Bone marrow (tissue), 2 donors: Measurements from ENCODE around the gene LRRC45.

ENCODE experiments used
- DNase-seq, 2 donors: peaks; one replicate each; lab custom pipeline; 2025; lab: John Stamatoyannopoulos, UW

Gene LRRC45

DNA sequence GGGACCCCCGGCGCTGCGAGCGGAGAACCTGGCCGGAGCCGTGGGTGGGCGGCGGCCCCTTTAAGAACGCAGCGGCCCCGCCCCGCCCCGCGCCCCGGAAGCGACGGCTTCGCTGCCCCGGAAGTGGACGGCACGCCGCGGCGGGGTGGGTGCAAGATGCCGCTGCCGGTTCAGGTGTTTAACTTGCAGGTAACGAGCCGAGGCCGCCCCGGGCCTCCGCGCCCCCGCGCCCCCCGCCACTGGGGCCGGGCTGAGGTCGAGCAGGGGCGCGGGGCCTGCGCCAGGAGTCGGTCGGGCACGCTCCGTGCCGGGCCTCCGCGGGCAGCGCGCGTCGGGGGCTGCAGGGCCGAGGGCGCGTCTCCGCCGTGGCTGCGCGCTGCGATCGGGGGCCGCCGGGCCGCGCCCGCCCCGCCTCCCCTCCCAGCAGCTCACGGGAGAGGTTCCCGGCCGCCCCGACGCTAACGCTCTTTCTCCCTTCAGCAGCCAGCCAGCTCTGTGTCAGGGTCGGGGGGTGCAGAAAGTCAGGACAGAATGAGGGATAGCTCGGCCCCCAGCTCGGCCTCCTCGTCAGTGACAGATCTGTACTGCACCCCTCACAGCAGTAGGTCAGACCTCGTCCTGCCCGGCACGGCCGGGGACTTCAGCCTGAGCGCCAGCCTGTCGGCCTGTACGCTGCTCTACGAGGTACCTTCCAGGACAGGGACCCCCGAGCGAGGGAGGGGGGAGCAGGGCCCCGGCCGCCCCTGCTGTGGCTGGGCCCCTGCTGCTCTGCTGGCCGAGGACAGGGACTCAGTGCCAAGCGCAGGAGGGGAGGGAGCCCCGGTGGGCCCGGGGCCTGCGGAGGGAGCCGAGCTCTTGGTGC, 28.9 kb downstream of the LRRC45 start, which contains the start of the genes GPS1 and RFNG:
Gene GPS1 (plus strand): TSS at position 123 of the 862 bp plus-strand sequence. CDS start 34 bp downstream, at position 157.
Gene RFNG (minus strand): TSS at position 36 of the 862 bp plus-strand sequence. CDS start 45 bp downstream, outside the sequence.
- peak; percentile 24 to 37 for DNase-seq

DNA sequence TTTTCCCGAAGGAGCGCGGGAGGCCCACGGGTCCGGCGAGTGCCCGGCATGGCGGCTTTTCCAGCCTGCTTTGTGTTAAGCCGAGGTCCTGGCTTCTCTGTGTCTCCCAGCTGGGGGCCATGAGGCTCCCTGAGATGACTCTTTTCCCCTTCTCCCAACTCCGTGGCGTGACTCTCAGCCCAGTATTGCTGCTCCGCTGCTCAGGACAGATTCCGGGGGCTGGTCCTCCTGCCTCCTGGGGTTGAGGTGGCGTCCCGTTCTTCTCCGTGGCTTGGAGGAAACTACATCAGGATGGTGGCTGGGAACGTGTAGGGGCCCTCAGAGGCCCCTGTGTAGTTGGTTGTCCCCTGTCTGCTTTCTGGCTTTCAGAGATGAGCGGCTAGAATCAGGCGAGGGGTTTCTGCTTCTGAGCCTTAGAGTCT, 29.5 kb downstream of the LRRC45 start:
- no peak for DNase-seq

DNA sequence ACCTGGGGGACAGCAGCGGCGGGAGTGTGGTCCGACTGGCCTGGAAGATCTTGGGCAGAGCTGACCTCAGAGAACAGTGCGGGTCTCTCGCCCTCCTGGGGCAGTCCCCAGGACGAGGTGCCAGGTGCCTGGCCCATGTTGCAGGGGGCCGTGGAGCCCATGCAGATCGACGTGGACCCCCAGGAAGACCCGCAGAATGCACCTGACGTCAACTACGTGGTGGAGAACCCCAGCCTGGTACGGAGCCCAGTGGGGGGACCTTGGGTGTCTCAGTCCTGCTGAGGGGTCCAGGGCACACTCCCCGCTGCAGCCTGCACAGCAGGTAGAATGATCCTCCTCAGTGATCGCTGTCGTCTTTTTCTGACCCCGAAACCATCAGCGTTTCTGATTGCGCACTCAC, 30.0 kb downstream of the LRRC45 start:
- no peak for DNase-seq

DNA sequence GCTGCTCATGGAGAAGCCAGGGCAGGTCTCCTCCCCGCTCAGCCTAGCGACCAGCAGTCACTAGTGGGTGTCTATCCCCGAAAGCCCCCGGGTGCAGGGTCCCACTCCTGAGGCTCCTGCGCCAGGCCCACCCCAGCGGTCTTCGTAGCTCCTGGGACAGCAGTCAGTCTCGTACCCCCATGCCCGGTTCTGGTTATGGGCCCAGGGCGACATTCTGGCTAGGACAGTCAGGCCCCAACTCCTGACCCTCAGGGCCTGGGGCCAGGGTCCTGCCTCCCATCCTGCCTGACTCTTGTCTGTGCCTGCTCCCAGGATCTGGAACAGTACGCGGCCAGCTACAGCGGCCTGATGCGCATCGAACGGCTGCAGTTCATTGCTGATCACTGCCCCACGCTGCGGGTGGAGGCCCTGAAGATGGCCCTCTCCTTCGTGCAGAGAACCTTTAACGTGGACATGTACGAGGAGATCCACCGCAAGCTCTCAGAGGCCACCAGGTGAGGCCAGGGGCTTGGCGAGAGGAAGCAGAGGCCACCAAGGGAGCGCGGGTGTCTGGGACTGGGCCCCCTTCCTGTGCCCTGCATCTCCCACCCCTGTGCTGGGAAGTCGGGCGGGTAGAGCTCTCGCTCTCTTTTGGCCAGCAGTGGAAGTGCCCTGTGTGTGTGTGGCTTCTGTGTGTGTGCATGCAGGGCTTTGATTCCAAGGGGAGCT, 30.6 kb downstream of the LRRC45 start:
- DNase-seq = no peak

DNA sequence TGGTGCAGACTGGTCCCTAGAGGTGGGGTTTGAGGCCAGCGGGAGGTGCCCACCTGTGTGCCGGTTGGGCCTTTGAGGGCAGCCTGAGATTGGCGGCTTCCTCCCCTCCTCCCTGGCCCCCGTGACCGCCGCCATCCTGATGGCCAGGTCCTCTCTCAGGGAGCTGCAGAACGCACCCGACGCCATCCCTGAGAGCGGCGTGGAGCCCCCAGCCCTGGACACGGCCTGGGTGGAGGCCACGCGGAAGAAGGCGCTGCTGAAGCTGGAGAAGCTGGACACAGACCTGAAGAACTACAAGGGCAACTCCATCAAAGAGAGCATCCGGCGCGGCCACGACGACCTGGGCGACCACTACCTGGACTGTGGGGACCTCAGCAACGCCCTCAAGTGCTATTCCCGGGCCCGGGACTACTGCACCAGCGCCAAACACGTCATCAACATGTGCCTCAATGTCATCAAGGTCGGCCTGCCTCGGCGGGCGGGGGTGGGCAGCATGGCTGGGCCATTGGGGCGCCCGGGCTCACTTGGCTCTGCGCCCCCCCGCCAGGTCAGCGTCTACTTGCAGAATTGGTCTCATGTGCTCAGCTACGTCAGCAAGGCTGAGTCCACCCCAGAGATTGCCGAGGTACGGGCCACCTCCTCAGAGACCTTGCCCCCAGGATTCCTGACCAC, 31.4 kb downstream of the LRRC45 start:
- no peak for DNase-seq

DNA sequence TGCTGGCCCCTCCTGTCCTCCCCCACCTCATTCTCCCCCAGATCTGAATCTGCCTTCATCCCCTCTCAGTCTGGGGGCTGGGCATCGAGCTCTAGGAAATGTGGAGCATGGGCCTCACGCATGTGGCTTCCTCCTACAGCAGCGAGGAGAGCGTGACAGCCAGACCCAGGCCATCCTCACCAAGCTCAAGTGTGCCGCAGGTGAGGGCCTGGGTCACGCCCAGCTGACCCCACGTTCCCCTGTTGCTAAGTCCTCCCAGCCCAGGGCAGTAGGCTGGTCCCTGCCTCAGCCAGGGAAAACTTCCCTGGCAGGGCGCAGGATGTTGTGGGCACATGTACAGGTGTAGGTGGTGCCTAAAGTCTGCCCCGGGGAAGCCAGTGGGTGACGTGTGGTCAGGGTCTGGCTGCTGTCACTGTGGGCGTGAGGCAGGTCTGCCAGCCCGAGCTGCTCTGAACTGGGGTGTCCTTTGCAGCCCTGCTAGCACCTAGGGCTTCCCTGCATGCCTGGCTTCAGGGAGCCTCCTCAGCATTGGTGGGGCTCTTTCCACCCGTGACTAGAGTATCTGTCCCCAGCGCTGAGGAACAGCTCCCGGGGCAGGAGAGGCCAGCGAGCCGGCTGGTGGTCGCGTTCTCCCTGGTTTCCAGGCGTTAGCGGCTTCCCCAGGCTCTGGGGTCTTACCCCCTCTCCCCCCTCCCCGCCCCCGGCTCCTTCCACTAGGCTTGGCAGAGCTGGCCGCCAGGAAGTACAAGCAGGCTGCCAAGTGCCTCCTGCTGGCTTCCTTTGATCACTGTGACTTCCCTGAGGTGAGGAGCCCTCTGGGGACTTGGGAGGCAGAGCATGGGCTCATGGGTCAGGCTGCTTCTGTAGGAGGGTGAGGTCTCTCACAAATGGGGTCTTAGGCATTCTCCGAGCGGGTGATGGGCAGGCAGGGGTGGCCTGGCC, 32.2 kb downstream of the LRRC45 start:
- DNase-seq = no peak

DNA sequence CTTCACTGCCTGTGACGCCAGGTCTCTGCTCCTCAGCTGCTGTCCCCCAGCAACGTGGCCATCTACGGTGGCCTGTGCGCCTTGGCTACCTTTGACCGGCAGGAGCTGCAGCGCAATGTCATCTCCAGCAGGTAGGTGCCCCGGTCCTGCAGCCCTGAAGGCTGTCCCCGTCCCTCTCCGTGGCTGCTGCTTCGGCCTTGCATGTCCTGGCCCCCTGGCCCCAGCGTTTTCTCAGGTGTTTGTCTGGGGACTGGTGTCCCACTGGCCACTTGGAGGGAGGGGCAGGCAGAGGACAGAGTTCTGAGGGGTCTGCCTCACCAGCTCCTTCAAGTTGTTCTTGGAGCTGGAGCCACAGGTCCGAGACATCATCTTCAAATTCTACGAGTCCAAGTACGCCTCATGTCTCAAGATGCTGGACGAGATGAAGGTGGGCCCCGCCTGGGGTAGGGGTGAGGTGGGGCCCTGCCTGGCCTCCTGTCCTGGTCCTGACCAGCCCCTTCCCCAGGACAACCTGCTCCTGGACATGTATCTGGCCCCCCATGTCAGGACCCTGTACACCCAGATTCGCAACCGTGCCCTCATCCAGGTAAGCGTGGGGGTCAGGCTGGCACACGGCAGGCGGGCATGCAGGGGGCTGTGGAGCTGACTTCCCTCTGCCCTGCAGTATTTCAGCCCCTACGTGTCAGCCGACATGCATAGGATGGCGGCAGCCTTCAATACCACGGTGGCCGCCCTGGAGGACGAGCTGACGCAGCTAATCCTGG, 33.0 kb downstream of the LRRC45 start:
- no peak for DNase-seq

DNA sequence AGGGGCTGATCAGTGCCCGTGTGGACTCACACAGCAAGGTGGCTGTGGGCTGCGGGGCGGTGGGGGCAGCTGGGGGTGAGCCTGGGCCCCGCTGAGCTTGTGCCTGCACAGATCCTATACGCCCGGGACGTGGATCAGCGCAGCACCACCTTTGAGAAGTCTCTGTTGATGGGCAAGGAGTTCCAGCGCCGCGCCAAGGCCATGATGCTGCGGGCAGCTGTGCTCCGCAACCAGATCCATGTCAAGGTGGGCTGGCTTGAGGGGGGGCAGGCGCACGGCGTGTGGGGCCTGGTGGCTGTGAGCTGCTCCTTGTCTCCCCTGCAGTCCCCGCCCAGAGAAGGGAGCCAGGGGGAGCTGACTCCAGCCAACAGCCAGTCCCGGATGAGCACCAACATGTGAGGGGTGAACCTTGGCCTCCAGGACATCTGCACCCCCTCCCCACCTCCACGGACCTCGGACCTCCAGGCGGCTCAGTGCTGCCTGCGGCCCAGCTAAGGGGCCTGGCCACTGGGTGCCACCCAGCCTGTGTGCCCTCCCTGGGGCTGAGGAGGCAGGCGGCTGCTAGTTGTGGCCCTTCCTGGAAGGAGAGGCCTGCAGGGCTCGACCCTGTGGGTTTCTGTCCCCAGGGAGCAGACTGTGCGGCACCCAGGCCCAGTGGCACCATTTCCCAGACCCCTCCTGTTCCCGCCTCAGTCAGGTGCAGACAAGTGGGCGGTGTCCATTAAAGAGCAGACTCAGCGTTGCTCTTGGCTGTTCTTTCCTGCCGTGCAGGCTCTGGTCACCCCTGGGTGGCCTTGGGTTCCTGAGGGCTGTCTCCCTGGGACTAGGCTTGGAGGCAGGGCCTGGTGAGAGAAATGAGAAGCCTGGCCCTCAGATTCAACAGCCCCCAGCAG, 33.9 kb downstream of the LRRC45 start:
- no peak for DNase-seq

DNA sequence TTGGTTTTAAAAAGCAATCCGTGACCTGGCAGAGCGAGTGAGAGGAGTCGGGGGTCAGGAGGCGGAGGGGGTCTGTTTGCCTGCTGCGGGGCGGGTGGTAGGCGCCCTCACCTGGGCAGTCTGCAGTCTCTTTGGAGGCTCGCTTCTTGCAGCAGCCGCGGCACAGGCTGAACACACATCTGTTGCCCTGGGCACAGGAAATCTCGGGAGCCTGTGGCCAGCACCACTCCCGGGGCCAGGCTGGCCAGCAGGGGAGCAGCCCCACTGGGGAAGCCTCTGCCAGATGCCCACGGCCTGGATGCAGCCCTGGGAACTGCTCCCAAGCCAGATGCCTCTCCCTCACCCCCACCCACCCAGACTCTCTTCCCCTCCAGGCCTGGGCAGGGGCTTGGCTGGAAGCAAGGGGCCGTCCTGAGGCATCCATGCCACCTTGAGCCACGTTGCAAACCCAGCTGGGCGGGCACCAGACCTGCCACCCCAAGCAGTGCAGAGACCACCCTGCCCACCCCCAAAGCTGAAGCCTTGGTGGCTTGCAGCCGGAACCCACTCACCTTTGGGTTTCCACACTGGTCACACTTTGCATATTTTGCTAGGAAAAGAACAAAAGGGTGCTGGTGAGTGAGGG, 35.2 kb downstream of the LRRC45 start:
- DNase-seq = no peak

DNA sequence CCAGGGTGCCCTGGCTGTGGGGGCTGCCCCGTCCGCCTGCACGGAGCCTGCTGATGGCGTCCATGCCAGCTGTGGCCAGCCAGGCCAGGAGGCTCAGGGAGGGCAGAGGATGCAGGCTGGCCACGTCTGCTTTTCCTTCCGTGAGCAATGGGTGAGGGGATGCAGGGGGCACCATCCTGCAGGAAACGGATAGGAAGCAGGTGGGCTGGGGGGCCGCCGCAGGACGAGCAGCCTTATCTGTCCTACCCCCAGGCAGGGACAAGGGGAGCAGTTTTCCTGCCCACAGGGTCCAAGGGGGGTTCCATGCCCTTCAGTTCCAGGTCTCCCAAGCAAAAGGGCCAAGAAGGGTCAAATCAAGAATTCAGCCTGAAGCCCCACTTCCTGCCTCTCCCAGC, 35.7 kb downstream of the LRRC45 start:
- no peak for DNase-seq

DNA sequence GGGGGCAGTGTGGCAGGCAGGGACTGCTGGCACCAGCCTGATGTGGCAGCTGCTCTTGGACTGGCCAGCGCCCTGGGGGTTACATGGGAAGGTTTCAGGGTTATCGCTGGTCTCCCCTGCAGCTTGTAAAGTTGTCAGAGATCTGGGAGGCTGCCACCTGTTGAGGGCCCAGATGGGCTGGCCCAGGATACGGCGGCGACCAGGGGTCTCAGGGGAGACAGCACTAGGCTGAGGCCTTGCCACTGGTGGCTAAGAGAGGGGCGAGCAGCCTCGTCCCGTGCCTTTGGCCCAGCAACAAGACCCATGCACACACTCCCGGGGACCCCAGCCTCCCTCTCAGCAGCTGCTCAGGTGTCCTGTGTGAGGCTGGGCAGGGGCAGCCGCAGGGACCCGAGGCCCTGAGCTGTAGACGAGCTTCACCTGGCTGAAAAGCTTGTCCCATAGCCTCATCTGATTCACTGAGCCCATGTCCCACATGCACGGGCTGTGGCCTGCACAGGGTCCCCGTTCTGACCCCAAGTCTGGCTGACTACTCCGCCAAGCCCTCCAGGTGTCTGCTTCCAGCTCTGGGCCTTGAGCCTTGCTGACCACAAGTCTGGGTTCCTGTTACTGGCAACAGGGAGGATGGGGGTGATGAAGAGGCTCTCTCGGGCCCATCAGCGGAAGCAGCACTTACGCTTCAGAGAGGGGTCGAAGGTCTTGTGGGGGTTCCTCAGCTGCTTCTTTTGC, 36.3 kb downstream of the LRRC45 start:
- no peak for DNase-seq

DNA sequence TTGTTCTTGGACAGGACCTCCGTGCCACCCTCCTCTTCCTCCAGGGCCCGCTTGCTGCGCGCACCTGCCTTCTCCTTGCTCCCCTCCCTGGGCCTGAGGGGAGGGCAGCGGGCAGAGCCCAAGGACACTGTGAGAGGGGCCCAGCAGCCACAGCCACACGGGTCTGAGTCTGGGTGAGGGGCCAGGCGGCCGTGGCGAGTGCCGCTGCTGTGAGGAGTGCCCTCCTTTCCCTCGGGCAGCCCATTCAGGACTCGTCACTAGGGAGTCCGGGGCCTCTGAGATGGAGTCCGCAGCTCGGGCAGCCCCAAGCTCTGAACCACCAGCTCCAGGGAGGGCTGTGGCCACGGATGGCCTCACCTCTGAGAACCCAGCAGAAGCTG, 36.9 kb downstream of the LRRC45 start:
- no peak for DNase-seq

DNA sequence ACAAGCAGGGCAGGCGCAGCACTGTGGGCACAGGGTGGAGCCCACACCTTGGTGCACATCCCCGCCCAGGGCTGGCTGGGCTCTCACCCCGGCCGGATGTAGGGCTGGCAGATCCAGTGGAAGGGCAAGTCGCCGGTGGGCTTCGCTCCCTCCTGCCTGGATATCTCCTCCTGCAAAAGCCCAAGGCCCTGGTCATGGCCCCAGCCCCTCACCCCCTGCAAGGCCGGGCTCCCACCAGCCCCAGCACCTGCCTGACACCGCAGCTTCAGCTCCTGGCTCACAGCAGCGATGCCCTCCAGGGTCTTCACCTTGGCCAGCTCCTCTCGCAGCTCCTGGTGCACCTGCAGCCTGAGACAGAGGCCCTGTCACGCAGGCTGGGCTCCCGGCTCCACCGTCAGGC, 37.5 kb downstream of the LRRC45 start:
- no peak for DNase-seq

DNA sequence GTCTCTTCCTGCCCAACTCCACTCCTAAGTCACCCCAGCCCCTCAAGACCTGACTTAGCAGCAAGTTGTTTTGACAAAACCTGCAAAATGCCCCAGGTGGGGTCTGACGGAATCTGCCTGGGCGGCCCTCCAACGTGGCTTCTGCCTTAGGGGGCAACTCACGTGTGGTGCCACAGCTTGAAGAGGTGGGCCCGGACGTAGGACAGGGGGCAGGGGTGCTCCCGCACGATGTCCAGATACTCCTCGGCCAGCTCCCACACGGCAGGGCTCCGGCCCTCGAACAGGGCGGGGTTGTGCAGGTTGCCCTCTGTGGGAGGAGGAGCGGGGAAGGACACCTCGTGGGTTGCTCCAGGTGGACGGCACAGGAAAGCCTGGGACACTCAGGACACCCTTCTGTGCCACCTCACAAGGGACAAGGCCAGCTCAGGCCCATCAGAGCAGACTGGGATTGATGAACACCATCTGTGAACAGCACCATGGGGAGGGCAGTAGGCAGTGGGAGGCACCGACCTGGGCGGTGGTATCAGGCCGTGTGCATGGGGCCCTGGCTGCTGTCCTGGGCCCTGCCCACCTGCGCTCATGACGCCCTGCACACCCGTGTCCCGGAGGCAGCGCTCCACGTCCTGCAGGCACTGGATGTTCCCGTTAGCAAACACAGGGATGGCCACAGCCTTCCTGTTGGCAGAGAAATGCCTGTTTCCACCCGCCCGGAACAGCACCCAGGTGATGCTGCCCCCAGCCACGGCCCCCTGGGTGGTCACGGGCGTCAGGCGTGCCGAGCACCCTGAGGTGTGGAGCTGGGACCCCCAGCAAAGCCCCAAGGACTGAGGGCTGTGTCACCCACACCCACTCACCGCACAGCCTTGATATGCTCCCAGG, 38.2 kb downstream of the LRRC45 start:
- no peak for DNase-seq

DNA sequence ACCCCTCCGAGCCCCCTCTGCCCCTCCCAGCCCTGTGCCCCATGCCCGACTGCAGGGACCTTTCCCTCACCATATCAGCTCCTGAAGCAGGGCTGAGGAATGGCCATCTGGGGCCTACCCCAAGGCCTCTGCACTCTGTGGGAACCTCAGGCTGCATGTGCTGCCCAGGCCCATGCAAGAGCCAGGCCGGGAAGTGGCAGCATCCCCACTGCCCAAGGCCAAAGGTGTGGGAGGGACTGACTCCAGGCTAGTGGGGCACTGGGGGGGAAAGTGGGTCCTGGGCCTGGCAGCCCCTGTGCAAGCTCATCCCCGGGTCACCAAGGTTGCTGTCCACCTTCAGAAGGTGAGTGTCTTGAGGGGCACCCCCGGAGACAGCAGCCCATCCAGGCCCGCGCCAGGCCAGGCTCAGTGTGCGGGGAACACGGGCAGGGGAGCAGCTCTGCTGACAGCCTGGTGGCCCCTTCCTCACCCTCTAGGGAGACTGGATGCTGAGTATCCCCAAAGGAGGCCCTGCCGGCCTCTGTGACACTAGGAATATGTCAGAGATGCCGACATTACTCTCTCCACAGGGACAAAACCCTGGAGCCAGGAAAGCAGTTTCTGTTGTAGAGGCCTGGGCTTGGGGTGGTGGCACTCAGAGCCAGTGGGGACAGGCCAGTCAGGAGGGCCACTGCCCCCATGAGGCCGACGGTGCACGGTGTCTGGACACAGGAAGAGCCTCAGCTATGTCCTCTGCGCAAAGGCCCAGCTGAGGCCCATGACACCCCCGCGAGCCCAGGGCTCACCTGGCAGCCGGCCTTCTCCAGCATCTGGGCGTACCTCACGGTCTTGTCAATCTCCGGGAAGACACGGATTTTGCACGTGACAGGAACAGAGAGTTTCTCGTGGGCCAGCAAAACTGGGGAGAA, 39.2 kb downstream of the LRRC45 start:
- no peak for DNase-seq

DNA sequence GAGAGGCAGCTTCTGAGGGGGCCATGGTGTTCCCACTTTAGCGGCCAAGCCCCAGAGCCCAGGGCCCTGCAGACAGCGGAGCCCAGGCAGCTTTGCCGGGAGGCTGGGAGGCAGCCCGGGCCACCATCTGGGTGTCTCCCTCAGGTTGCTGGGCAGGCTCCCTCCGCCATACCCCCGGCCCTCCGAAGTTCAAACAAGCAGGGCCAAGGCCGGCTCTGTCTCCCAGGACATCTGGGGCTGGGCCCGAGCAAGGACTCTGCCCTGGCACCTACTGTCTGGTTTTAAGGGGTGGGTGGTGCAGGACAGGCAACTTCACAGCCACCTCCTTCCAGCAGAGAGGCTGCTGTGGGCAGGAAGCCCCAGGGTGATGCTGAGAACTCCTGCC, 39.9 kb downstream of the LRRC45 start:
- DNase-seq = no peak
